Pons (tissue), 1 donor: ENCODE measurements around the gene CERS5.

Experiments
- DNase-seq: peaks from one replicate; pipeline ENCODE4 v3.0.0-alpha.2; 2016; ENCODE audit warnings: low spot score

CERS5 gene

GRCh38 chr12:50132505-50133135 lies 34.5 kb downstream of the CERS5 start:
- peak; percentile 41 for DNase-seq

- no peak for DNase-seq
Measured at GRCh38 chr12:50129290-50129689, 37.9 kb downstream of the CERS5 start.

- DNase-seq, result no peak
Measured at GRCh38 chr12:50127546-50127945, 39.6 kb downstream of the CERS5 start.

- DNase-seq, result no peak
Measured at GRCh38 chr12:50123203-50123602, 44.0 kb downstream of the CERS5 start.

- DNase-seq, result no peak
Measured at GRCh38 chr12:50121641-50122040, 45.5 kb downstream of the CERS5 start.

- DNase-seq, result no peak
Measured at GRCh38 chr12:50120953-50121352, 46.2 kb downstream of the CERS5 start.

- DNase-seq, result no peak
Measured at GRCh38 chr12:50120521-50120920, 46.6 kb downstream of the CERS5 start.

GRCh38 chr12:50119387-50119786 lies 47.8 kb downstream of the CERS5 start:
- DNase-seq, result no peak

GRCh38 chr12:50117057-50117622 lies 50.0 kb downstream of the CERS5 start:
- no peak for DNase-seq

- DNase-seq, result peak; percentile 61
Measured at GRCh38 chr12:50112456-50113218, 54.5 kb downstream of the CERS5 start.

GRCh38 chr12:50111693-50112455 lies 55.3 kb downstream of the CERS5 start, which contains the start of gene COX14:
Gene COX14, plus strand, starts transcription at chr12:50112236. Its CDS starts 7,808 bp downstream, at chr12:50120044.
- peak; percentile 100 for DNase-seq

- no peak for DNase-seq
Measured at GRCh38 chr12:50111395-50111692, 55.8 kb downstream of the CERS5 start.

GRCh38 chr12:50110762-50111351 lies 56.3 kb downstream of the CERS5 start:
- DNase-seq, result no peak

GRCh38 chr12:50110127-50110761 lies 56.9 kb downstream of the CERS5 start:
- DNase-seq, result no peak

- no peak for DNase-seq
Measured at GRCh38 chr12:50109319-50109718, 57.9 kb downstream of the CERS5 start.

GRCh38 chr12:50107416-50108268 lies 59.5 kb downstream of the CERS5 start:
- DNase-seq, result no peak

- no peak for DNase-seq
Measured at GRCh38 chr12:50106907-50107306, 60.3 kb downstream of the CERS5 start.

GRCh38 chr12:50105913-50106450 lies 61.2 kb downstream of the CERS5 start:
- DNase-seq, result no peak

- DNase-seq, result no peak
Measured at GRCh38 chr12:50104417-50105366, 62.5 kb downstream of the CERS5 start.
